IPS DF 6.9 (cell line): ENCODE measurements around the gene HAP1.

Source experiments
- DNase-seq: peaks from one replicate; pipeline ENCODE4 v3.0.0-alpha.2; 2013; ENCODE audit warnings: low read depth, low spot score
- H3K27ac ChIP-seq: one replicate; pipeline ENCODE4 v1.5.1; 2013; ENCODE audit warnings: low read length, control low read depth
- H3K27me3 ChIP-seq: 2 replicates; pipeline ENCODE4 v1.6.1; 2013; ENCODE audit warnings: mild to moderate bottlenecking, low read length; ENCODE audit not compliant: control insufficient read depth, insufficient read depth
- H3K36me3 ChIP-seq: 2 replicates; pipeline ENCODE4 v1.6.1; 2013; ENCODE audit warnings: low read length; ENCODE audit not compliant: control insufficient read depth, insufficient read depth
- H3K4me1 ChIP-seq: 2 replicates; pipeline ENCODE4 v1.6.1; 2013; ENCODE audit warnings: low read length; ENCODE audit not compliant: control insufficient read depth, insufficient read depth
- H3K4me3 ChIP-seq: 2 replicates; pipeline ENCODE4 v1.5.1; 2013; ENCODE audit warnings: mild to moderate bottlenecking, low read length
- H3K9me3 ChIP-seq: 2 replicates; pipeline ENCODE4 v1.6.1; 2013; ENCODE audit warnings: low read length, inconsistent platforms; ENCODE audit not compliant: control insufficient read depth, insufficient read depth
- WGBS: extraction: QIAGEN DNeasy Blood & Tissue Kit; methylation state at CpG from one replicate; pipeline ENCODE4 v1.1.7; 2013; ENCODE audit warnings: mixed read lengths, missing lambda C conversion rate; ENCODE audit not compliant: insufficient read length, insufficient coverage; 5-methylcytosine and 5-hydroxymethylcytosine counted together

HAP1 gene

GRCh38 chr17:41738801-41739112, 4.3 kb upstream of the HAP1 start:
- Histone ChIP-seq H3K27me3 (peaks cover 7% of the 10 kb centered on the region; the same call in 1 of the 2 replicates), H3K4me1 (peaks cover 6% of the 10 kb centered on the region), H3K4me3 (no peak overlapping the region), H3K9me3 (no peaks in the 10 kb centered on the region), H3K36me3 (no peaks in the 10 kb centered on the region), H3K27ac (no peak overlapping the region)
- no peak for DNase-seq
- WGBS: no CpG with 5 or more reads among the region's 5 CpGs

GRCh38 chr17:41738077-41738800, 3.8 kb upstream of the HAP1 start:
- DNase-seq: peak; percentile 80
- no peak overlapping the region for H3K27ac ChIP-seq

GRCh38 chr17:41737680-41738023, 3.2 kb upstream of the HAP1 start:
- H3K4me1 ChIP-seq: peaks cover 6% of the 10 kb centered on the region
- H3K27me3 ChIP-seq: peaks cover 14% of the 10 kb centered on the region

More at GRCh38 chr17:41738077-41738800, 3.8 kb upstream of the HAP1 start:
- no CpG with 5 or more reads among the region's 10 CpGs for WGBS
- no peaks in the 10 kb centered on the region for H3K9me3 ChIP-seq
- H3K4me1 ChIP-seq: peaks cover 6% of the 10 kb centered on the region
- H3K27me3 ChIP-seq: peaks cover 11% of the 10 kb centered on the region
- no peaks in the 10 kb centered on the region for H3K36me3 ChIP-seq
- no peak overlapping the region for H3K4me3 ChIP-seq

GRCh38 chr17:41736983-41737679, 2.7 kb upstream of the HAP1 start:
- H3K4me3 ChIP-seq: no peak overlapping the region
- no peaks in the 10 kb centered on the region for H3K9me3 ChIP-seq
- no peaks in the 10 kb centered on the region for H3K36me3 ChIP-seq
- no CpG with 5 or more reads among the region's 17 CpGs for WGBS
- no peak for DNase-seq
- H3K27me3 ChIP-seq: peaks cover 19% of the 10 kb centered on the region
- H3K27ac ChIP-seq: no peak overlapping the region
- peaks cover 6% of the 10 kb centered on the region for H3K4me1 ChIP-seq

More at GRCh38 chr17:41737680-41738023, 3.2 kb upstream of the HAP1 start:
- H3K9me3 ChIP-seq: no peaks in the 10 kb centered on the region
- no peak overlapping the region for H3K27ac ChIP-seq
- WGBS: no CpG with 5 or more reads among the region's 5 CpGs
- H3K36me3 ChIP-seq: no peaks in the 10 kb centered on the region
- DNase-seq: no peak
- H3K4me3 ChIP-seq: no peak overlapping the region

- DNase-seq: no peak
- no CpG with 5 or more reads among the region's 4 CpGs for WGBS
- peaks cover 19% of the 10 kb centered on the region for H3K27me3 ChIP-seq
- H3K36me3 ChIP-seq: no peaks in the 10 kb centered on the region
- H3K4me1 ChIP-seq: peaks cover 5% of the 10 kb centered on the region
- H3K27ac ChIP-seq: no peak overlapping the region
- H3K9me3 ChIP-seq: no peaks in the 10 kb centered on the region
- no peak overlapping the region for H3K4me3 ChIP-seq
Measured at GRCh38 chr17:41735744-41736143, 1.3 kb upstream of the HAP1 start.

GRCh38 chr17:41734949-41735313, 488 bp upstream of the HAP1 start:
- H3K27ac ChIP-seq: no peak overlapping the region
- no peaks in the 10 kb centered on the region for H3K36me3 ChIP-seq
- H3K4me3 ChIP-seq: peak overlapping the region; percentile 41; the same call in 1 of the 2 replicates
- H3K9me3 ChIP-seq: no peaks in the 10 kb centered on the region
- H3K4me1 ChIP-seq: peaks cover 5% of the 10 kb centered on the region
- no peak for DNase-seq
- peaks cover 19% of the 10 kb centered on the region for H3K27me3 ChIP-seq
- no CpG with 5 or more reads among the region's 23 CpGs for WGBS

- H3K4me1 ChIP-seq: peaks cover 5% of the 10 kb centered on the region
- H3K27me3 ChIP-seq: peaks cover 19% of the 10 kb centered on the region
- no CpG with 5 or more reads among the region's 40 CpGs for WGBS
- H3K27ac ChIP-seq: no peak overlapping the region
- no peak for DNase-seq
- peak overlapping the region; percentile 41; the same call in 1 of the 2 replicates for H3K4me3 ChIP-seq
- H3K9me3 ChIP-seq: no peaks in the 10 kb centered on the region
- H3K36me3 ChIP-seq: no peaks in the 10 kb centered on the region
Measured at GRCh38 chr17:41733348-41734138, 900 bp downstream of the HAP1 start.

- H3K27ac ChIP-seq: no peak overlapping the region
- no peak overlapping the region for H3K4me3 ChIP-seq
- H3K27me3 ChIP-seq: peaks cover 19% of the 10 kb centered on the region
- no peaks in the 10 kb centered on the region for H3K36me3 ChIP-seq
- no peaks in the 10 kb centered on the region for H3K9me3 ChIP-seq
- H3K4me1 ChIP-seq: 0 out of 2 replicates have a peak, but pooled peaks cover 2% of the 10 kb centered on the region
- no peak for DNase-seq
- no CpG with 5 or more reads among the region's 3 CpGs for WGBS
Measured at GRCh38 chr17:41731836-41732235, 2.6 kb downstream of the HAP1 start.

GRCh38 chr17:41730479-41730878, 4.0 kb downstream of the HAP1 start:
- H3K4me3 ChIP-seq: no peak overlapping the region
- H3K27me3 ChIP-seq: peaks cover 14% of the 10 kb centered on the region
- H3K4me1 ChIP-seq: 0 out of 2 replicates have a peak, but pooled peaks cover 2% of the 10 kb centered on the region
- H3K9me3 ChIP-seq: no peaks in the 10 kb centered on the region
- no CpG with 5 or more reads among the region's 4 CpGs for WGBS
- no peak overlapping the region for H3K27ac ChIP-seq
- no peaks in the 10 kb centered on the region for H3K36me3 ChIP-seq
- no peak for DNase-seq

GRCh38 chr17:41728056-41728455, 6.4 kb downstream of the HAP1 start:
- Histone ChIP-seq H3K36me3 (no peaks in the 10 kb centered on the region), H3K9me3 (no peaks in the 10 kb centered on the region), H3K4me1 (0 out of 2 replicates have a peak, but pooled peaks cover 2% of the 10 kb centered on the region), H3K27ac (no peak overlapping the region), H3K27me3 (peaks cover 7% of the 10 kb centered on the region; the same call in 1 of the 2 replicates), H3K4me3 (no peak overlapping the region)
- WGBS: no CpG with 5 or more reads among the region's 12 CpGs
- no peak for DNase-seq
